ENCODE measurements around the gene ZNF534.
A peak's percentile ranks its signal among the peaks of the same experiment; 100 is the strongest.
"Not testable (repeated sequence)": the region's sequence is repeated elsewhere in the genome, so short reads cannot be mapped to it uniquely, and the experiment has no call there.

The ZNF534 gene

DNA sequence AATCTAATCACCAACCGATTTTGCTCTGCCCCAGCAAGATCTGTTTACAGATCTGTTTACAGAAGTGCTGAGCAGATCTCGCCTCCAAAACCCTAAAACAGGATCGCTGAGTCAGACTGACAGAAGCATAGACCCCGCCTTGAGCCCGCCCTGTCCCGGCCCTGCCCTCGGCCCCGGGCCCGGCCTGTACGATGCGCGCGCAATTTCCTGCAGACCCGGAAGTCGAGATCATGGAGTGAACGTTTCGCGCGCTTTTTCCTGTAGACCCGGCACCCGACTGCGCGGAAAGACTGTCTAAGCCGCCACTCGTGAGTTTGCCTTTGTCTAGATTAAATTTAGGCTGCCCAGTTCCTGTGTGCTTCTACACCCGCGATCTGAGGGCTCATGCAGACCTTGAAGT lies at the start of gene ZNF534:
TSS of gene ZNF534 (plus strand) at position 212 of the 400 bp plus-strand sequence. CDS start 2,327 bp downstream, outside the sequence.
- DNase-seq, result no peak

DNA sequence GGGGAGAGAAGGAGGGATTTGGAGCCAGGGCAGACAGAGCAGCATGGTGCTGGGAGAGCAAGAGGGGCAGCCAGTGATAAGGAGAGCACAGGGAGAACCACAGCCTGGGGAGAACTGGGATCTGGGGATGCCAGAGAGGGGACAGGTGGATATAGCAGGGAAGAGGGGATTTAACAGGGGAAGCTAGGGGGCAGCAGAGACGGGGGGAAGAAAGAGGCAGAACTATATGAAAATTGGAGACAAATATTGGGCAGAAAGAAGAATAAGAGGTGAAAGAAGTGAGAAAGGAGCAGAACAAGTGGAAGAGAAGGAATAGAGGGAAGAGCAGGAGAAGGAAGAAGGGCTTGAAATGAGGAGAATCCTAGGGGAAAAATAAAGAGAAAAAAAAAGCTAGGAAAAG lies 37.8 kb upstream of the ZNF534 start:
- DNase-seq, result no peak

DNA sequence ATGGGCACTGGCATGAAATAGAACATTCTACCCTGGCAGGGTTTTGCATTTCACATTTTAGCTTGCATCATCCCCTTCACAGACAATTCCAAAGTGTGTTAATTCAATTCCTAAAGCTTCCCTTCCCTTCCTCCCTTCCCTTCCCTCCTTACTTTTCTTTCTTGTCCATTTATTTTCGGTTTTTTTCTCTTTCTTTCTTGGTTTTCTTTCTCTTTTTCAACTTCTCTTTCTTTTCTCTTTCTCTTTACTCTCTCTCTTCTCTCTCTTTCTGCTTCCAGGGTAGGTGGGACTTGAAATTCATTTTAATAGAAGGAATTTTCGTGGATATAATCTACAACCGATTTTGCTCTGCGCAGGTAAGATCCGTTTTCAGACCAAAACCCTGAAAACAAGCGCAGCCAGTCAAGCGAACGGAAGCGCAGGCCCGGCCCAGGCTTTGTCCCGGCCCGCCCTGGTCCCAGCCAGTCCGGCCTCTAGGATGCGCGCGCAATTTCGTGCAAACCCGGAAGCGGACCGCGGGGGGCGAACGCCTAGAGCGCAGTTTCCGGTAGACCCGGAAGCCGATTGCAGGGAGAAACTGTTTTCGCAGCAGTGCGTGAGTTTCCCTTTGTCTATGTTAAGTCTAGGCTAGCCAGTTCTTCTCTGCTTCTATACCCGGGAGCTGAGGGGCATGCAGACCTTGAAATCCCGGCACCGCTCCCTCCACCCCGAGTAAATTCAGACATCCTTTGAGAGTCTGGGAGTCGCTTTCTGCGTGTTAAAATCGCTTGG lies 31.5 kb upstream of the ZNF534 start, which contains the start of gene ZNF528:
TSS of gene ZNF528 (plus strand) at position 540 of the 771 bp plus-strand sequence. CDS start 4,165 bp downstream, outside the sequence.
- DNase-seq, result peak; percentile 94

DNA sequence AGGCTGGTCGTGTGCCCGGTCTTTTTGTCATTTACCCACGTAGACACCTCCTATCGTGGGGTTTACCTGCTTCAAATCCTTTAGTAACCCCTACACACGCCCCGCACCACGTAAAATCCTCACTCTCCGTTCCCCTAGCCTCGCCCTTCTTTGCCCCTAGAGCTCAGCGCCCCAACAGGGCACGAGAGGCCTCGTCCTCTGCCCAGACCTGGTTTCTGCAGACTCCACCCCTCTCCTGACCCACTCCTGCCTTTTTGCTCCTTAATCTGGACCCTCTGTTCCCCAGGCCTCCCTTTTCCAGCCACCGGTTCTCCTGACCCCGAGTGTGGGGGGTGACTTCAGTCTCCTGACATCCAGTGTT lies 30.9 kb upstream of the ZNF534 start:
- DNase-seq, result peak; percentile 22

DNA sequence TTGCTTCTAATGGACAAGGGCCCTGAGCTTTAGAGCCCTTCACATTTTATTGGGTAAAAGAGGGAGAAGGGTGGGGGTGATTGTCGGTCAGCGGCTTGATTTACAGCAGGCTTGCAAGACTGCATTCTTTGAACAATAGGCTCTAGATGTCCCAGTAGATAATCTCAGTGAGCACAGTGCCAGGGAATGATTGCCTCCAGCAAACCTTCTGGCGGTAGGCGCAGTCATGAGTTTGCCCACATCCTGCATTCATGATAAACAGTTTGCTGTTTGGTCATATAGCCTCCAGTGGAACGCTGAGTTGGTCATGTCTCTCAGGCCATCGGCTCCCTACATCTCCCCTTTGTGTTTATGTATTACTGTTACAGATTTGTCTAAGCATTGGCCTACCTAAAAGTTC lies 18.7 kb upstream of the ZNF534 start:
- no peak for DNase-seq

DNA sequence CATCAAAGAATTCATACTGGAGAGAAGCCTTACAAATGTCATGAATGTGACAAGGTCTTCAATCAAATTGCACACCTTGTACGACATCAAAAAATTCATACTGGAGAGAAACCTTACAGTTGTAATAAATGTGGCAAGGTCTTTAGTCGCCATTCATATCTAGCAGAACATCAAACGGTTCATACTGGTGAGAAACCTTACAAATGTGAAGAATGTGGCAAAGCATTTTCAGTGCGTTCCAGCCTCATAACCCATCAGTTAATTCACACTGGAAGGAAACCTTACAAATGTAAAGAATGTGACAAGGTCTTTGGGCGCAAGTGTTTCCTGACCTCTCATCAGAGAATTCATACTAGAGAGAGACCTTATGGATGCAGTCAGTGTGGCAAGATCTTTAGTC lies 13.2 kb upstream of the ZNF534 start:
- no peak for DNase-seq

DNA sequence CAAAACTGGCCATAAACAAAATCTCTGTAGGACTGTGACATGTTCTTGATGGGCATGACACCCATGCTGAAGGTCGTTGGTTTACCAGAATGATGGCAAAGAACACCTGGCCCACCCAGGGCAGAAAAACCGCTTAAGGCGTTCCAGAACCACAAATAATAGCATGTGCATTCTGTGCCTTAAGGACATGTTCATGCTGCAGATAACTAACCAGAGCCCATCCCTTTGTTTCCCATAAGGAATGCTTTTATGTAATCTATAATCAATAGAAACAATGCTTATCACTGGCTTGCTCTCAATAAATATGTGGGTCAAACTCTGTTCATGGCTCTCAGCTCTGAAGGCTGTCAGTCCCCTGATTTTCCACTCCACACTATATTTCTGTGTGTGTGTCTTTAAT lies 13.2 kb downstream of the ZNF534 start:
- DNase-seq, result no peak

DNA sequence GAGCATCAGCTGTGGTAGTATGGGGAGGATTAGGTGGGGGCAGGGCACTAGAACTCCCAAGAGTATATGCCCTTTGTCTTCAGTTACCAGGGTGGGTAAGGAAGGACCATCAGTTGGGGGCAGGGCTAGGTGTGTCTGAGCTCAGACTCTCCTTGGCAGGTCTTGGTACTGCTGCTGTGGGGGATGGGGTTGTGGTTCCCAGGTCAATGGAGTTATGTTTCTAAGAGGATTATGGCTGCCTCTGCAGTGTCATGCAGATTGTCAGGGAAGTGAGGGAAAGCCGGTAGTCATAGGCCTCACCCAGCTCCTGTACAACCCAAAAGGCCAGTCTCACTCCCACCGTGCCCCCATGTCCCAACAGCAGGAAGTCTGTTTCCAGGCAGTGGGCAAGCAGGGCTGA lies 15.6 kb downstream of the ZNF534 start:
- DNase-seq, result no peak

DNA sequence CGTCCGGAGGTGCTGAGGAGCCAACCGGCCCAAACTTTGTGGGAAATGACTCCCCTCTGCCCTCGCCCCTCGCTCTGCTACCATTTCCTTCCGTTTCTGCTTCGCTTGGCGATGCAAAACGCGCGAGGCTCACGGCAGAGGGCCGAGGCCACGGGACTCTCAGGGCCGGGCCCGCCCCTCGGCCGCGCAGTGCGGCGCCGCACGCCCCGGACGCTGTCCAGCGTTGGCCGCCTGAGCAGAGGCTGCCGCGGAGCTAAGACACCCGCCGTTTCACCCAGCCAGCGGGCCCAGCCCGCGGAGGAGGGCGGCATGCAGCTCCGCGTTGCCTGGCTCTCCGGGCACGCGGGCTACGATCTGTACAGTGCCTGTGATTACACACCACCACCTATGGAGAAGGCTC lies 22.3 kb downstream of the ZNF534 start:
- DNase-seq, result no peak

DNA sequence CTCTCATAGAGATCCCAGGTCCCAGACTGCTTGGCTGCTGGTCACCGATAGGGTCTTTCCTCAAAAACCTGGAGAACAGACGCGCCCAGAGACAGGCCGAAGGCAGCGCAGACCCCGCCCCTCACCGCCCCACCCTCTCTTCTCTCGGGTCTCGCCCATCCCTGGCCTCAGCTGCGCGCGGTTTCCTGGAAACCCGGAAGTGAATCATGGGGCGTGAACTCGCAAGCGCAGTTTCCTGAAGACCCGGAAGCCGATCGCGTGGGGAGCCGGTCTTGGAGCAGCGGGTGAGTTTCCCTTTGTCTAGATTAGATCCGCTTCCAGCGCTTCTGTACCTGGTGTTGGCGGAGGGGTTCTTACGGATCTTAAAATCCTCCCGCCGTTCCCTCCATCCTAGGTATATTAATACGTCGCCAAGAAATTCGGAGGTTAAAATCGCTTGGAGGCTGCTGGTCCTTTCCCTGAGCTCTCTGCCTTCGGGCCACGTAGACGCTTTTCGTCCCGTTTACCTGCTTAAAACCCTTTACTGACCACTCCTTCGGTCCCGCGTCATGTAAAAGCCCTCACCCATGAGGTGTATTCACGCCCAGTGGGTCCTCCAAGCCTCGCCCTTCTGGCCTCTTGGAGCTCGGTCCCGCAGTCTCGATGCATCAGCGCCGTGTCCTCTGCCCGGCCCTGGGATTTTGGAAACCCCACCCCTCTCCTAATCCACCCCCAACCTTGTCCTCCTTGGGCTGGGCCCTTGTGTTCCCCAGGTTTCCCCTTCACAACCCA lies 24.6 kb downstream of the ZNF534 start, which contains the start of gene ZNF578:
TSS of gene ZNF578 (plus strand) at position 230 of the 771 bp plus-strand sequence. CDS start 48,293 bp downstream, outside the sequence.
- peak; percentile 74 for DNase-seq

DNA sequence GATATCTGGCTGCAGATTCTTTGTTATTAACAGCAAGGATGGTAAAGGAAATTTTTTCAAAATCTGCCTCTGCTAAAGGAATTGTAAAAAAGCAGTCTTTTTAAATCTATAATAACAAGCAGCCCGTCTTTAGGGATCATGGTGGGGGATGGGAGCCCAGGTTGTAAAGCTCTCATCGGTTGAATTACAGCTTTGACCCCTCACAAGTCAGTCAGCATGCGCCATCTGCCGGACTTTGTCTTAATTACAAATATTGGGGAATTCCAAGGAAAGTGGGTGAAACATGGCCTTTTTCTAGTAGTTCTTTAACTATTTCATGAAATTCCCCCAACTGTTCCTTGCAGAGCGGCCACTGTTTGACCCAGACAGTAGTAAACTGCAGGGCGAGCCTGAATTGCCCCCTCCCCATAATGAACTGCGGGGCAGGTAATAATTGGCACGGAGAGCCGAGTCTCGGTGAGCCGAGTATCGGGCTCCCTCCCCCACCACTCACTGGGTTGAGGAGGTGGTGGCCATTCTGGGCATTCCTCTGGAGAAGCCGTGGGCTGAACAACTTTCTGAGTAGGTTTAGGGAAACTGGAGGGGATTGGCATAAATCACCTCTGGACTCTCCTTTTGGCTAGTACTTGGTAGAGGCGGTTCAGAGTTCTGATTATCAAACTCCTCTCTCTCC lies 36.0 kb downstream of the ZNF534 start:
- DNase-seq, result no peak

DNA sequence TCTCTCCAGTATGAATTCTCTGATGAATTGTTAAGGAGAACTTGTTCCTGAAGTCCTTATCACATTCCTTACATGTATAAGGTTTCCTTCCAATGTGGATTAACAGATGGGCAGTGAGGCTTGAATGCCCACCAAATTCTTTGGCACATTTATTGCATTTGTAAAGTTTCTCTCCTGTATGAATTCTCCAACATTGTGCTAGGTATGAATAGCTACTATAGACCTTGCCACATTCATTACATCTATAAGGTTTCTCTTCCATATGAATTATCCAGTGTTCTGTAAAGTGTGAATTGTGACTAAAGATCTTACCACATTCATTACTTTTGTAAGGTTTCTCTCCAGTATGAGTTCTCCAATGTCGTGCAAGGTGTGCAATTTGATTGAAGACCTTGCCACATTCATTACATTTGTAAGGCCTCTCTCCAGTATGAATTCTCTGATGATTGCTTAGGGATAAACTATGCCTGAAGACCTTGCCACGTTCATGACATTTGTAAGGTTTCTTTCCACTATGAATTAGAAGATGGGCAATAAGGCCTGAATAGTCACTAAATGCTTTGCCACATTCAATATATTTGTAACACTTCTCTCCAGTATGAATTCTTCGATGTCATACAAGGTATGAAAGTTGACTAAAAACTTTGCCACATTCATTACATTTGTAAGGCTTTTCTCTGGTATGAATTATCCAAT lies 44.9 kb downstream of the ZNF534 start:
- DNase-seq, result no peak

DNA sequence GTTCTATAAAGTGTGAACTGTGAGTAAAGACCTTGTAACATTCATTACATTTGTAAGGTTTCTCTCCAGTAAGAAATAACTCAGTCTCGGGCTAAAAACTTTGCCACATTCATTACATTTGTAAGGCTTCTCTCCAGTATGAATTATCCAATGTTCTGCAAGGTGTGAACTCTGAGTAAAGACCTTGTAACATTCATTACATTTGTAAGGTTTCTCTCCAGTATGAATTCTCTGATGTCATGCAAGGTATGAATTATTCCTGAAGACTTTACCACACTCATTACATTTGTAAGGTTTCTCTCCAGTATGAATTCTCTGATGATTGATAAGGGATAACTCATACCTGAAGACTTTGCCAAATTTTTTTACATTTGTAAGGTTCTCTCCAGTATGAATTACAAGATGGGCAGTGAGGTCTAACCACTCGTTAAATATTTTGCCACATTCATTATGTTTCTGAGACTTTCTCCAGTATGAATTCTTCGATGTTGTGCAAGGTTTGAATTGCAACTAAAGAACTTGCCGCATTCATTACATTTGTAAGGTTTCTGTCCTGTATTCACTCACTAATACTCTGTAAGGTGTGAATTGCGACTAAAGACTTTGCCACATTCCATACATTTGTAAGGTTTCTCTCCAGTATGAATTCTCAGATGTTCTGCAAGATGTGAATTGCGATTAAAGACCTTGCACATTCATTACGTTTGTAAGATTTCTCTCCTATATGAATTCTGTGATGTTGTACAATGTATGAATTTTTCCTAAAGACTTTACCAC lies 45.6 kb downstream of the ZNF534 start:
- DNase-seq, result no peak

DNA sequence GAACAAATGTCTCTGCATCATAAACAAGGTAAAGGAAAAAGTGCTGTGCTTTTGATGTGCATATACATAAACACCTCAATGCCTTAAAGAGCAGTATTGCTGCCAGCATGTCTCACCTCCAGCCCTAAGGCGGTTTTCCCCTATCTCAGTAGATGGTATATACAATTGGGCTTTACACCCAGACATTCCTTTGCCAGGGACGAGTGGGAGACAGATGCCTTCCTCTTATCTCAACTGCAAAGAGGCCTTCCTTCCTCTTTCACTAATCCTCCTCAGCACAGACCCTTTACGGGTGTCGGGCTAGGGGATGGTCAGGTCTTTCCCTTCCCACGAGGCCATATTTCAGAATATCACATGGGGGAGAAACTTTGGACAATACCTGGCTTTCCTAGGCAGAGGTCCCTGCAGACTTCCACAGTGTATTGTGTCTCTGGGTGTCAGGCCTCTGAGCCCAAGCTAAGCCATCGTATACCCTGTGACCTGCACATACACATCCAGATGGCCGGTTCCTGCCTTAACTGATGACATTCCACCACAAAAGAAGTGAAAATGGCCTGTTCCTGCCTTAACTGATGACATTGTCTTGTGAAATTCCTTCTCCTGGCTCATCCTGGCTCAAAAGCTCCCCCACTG lies 55.3 kb downstream of the ZNF534 start:
- DNase-seq, result not testable (repeated sequence)

DNA sequence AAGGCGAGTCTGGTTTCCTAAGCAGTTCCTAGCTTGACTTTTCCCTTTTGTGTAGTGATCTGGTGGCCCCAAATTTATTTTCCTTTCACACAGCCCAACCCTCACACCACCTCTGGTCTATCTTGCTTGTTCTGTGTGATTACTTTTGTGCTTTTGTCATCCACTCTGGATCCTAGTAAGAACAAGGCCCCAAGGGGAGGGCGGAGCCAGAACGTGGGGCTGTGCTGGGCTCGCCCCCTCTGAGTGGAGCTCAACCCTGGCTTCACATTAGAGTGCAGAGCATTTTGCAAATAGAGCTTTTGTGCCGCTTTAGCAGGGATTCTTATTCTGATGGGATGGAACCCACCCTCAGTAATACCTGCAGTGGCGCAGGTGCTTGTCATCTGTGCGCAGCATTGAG lies 56.1 kb downstream of the ZNF534 start:
- not testable (repeated sequence) for DNase-seq

DNA sequence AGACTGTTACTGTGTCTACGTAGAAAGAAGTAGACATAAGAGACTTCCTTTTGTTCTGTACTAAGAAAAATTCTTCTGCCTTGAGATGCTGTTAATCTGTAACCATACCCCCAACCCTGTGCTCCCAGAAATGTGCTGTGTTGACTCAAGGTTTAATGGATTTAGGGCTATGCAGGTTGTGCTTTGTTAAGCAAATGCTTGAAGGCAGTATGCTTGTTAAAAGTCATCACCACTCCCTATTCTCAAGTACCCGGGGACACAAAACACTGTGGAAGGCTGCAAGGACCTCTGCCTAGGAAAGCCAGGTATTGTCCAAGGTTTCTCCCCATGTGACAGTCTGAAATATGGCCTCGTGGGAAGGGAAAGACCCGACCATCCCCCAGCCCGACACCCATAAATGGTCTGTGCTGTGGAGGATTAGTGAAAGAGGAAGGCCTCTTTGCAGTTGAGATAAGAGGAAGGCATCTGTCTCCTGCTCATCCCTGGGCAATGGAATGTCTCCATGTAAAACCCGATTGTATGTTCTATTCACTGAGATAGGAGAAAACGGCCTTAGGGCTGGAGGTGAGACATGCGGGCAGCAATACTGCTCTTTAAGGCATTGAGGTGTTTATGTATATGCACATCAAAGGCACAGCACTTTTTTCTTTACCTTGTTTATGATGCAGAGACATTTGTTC lies 56.8 kb downstream of the ZNF534 start:
- not testable (repeated sequence) for DNase-seq

DNA sequence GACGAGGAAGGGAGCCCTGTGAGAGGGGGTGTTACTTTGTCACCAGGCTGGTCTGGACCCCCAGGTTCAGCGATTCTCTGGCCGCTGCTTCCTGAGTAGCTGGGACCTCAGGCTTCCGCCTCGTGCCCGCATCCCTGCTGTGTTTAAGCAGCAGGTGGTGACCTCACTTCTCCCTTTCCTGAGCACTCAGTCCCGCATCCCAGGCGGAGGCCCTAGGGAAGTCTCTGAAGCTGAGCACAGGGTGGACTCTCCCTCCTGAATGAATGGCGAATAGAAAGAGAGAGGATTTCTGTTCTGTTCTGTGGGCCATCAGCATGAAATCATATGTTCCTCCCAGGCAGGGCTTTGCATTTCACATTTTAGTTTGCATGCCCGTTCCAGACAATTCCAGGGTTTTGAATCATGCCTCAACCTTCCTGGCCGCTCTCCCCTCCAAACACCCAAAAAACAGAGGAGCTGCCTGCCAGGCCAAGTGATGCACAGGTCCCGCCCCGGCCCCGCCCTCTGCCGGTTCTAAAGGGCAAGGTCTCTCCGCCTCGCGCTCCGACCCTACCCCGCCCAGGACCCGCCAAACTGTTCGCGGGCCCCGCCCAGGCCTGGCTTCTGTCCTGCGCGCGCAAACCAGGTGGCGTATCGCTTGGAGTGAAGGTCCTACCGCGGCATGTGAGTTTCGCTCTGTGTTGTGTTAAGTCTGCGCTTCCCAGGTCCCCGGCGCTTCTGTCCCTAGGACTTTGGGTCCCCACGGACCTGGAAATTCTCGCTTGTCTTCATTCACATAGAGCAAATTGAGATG lies 63.4 kb downstream of the ZNF534 start:
- DNase-seq, result no peak

DNA sequence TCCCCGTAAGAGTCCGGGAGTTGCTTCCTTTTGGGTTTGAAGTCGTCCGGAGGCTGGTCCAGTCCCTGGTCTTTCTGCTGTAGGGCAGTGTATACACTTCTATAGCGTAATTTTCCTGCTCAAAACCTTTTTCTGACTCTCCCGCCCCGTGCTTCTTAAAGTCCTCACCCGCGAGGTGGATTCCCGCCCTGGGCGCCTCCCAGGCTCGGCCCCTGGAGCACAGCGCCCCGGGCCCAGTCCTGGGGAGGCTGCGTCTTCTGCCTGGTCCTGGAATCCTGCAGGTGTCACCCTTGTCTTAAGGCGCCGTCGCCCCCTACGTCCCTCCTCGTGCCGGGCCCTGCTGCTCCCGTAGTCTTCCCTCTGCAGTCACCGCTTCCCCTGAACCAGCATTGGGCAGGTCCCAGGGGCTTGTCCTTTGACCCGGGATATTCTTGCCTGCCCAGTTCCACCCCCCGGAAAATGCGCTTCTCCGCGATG lies 64.1 kb downstream of the ZNF534 start:
- DNase-seq, result no peak

DNA sequence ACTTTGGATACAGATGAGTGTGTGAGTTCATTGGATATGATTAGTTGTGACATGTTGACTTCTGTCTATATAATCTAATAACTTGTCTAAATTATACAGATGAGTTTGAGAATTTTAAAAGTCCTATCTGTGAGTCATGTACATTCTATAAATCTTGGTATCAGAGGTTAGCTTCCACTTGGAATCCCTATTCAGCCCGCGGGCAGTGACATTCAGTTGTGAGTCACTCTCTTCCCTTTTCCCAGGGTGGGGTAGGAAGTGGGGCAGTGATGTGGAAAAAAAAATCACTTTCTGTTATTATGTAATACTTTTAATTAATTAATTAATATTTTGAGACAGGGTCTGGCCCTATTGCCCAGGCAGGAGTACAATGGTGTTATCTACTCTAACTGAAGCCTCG lies 65.6 kb downstream of the ZNF534 start:
- no peak for DNase-seq

DNA sequence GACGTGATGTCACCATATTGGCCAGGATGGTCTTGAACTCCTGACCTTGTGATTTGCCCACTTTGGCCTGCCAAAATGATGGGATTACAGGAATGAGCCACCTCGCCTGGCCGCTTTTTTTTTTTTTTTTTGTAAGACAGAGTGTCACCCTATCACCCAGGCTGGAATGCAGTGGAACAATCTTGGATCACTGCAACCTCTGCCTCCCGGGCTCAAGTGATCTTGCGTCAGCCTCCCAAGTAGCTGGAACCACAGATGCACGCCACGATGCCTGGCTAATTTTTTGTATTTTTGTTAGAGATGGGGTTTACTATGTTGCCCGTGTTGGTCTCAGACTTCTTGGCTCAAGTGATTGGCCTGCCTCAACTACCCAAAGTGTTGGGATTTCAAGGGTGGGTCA lies 69.6 kb downstream of the ZNF534 start:
- DNase-seq, result no peak
